ENCODE results near the gene BMX.

DNA sequence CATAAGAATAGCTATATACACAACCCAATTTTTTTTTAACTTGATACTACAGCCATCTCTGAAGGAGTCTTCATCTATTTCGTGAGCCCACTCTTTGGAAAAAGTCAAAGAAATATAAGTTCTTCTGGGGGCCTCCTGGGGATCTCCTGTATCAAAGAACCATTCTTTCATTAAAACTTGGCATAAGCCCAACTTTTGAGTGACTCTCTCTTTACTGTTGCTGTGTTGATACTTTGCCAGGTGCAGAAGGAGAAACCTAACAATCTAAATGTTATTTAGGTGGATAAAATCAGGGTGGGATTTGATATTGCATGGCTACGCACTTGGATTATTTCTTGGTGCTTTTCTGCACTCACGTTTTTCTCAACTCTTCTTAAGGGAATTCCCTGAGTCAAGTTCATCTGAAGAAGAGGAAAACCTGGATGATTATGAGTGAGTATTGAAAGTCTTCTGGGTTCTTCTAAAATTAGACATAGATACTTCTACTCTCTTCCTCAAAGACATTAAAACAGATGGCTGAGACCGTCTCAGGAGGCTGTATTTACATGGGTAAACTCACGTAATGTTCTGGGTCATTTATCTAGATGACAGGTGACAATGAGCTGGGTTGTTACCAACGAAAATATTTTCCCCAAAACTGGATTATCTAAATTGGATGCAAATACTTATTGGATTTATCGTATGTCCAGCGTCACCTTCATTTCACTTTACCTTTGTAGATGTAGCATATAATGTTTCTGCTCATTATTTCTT is 25.2 kb downstream of the BMX start:
- TF ChIP-seq, protein P1, sequence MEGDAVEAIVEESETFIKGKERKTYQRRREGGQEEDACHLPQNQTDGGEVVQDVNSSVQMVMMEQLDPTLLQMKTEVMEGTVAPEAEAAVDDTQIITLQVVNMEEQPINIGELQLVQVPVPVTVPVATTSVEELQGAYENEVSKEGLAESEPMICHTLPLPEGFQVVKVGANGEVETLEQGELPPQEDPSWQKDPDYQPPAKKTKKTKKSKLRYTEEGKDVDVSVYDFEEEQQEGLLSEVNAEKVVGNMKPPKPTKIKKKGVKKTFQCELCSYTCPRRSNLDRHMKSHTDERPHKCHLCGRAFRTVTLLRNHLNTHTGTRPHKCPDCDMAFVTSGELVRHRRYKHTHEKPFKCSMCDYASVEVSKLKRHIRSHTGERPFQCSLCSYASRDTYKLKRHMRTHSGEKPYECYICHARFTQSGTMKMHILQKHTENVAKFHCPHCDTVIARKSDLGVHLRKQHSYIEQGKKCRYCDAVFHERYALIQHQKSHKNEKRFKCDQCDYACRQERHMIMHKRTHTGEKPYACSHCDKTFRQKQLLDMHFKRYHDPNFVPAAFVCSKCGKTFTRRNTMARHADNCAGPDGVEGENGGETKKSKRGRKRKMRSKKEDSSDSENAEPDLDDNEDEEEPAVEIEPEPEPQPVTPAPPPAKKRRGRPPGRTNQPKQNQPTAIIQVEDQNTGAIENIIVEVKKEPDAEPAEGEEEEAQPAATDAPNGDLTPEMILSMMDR (conservative IDR thresholded peaks at IDR 0.05 in 1 of 2, IDR thresholded peaks at IDR 0.05 in 1 of 2; ENCODE audit: low read depth in 1 of 2, low read length in 2 of 2): no peak
- TF ChIP-seq EZH2 (IDR thresholded peaks at IDR 0.05; ENCODE audit: low read length, missing control alignments): no peak
